Sigmoid colon (tissue), 7 donors: ENCODE results near the gene CD99L2. TPM values are rescaled to one million over a fixed set of nuclear protein-coding genes. Genes with fewer than 3 reads are reported as not detected.

Source experiments
- DNase-seq: peaks from one replicate; pipeline ENCODE4 v3.0.0-alpha.2; 2019
- H3K27ac ChIP-seq, 4 donors: fragments of 200-600 bp; sonication (generic); one replicate each; pipeline ENCODE4 v1.5.1; 2016 to 2019; ENCODE audit warnings: mild to moderate bottlenecking in 1 of 4
- H3K27me3 ChIP-seq, 3 donors: fragments of 200-600 bp; sonication (generic); one replicate each; pipeline ENCODE4 v1.5.1; 2019; ENCODE audit warnings: mild to moderate bottlenecking in 1 of 3
- H3K36me3 ChIP-seq, 4 donors: fragments of 200-600 bp; sonication (generic); one replicate each; pipeline ENCODE4 v1.5.1; 2016 to 2019
- H3K4me1 ChIP-seq, 4 donors: fragments of 200-600 bp; sonication (generic); one replicate each; pipeline ENCODE4 v1.5.1; 2017 to 2019
- H3K4me3 ChIP-seq, 4 donors: fragments of 200-600 bp; sonication (generic); one replicate each; pipeline ENCODE4 v1.5.1; 2017 to 2019; ENCODE audit warnings: mild to moderate bottlenecking in 2 of 4, moderate library complexity in 1 of 4
- H3K9me3 ChIP-seq, 4 donors: fragments of 200-600 bp in 3 of 4; sonication (generic) in 3 of 4; one replicate each; pipeline versions ENCODE4 v1.5.1 to v1.6.1; 2013 to 2019
- CTCF ChIP-seq, 4 experiments: fragments of 450-650 bp in 3 of 4; fragments of 200-600 bp in 1 of 4; IDR thresholded peaks; one replicate each; pipeline ENCODE4 v1.5.1; 2016 to 2019; ENCODE audit warnings: antibody characterized with exemption in 4 of 4, mild to moderate bottlenecking in 3 of 4, moderate library complexity in 2 of 4
- EP300 ChIP-seq, 4 donors: sonication (generic); formaldehyde crosslinking; IDR thresholded peaks; one replicate each; pipeline ENCODE4 v1.6.1; 2017; ENCODE audit warnings: antibody characterized with exemption in 4 of 4
- POLR2A ChIP-seq, 2 donors: fragments of 450-650 bp; IDR thresholded peaks; one replicate each; pipeline ENCODE4 v1.6.1; 2016; ENCODE audit warnings: antibody characterized with exemption in 2 of 2, mild to moderate bottlenecking in 2 of 2, moderate library complexity in 2 of 2
- POLR2AphosphoS5 ChIP-seq, 4 donors: sonication (generic); formaldehyde crosslinking; IDR thresholded peaks; one replicate each; pipeline ENCODE4 v1.6.1; 2017; ENCODE audit warnings: antibody characterized with exemption in 4 of 4
- WGBS, 2 donors: extraction: QIAGEN DNeasy Blood & Tissue Kit; methylation state at CpG; one replicate each; pipeline ENCODE4 v1.1.7; 2013; 5-methylcytosine and 5-hydroxymethylcytosine counted together
- intact Hi-C: fragments of 100-400 bp; cut with DNase I; formaldehyde crosslinking; loops from one replicate; pipeline ENCODE4 v1.15.1; 2023
- polyA plus RNA-seq, 3 donors: library from polyadenylated mRNA; stranded (reverse); fragments of 200-250 nt; gene quantifications; one replicate each; pipeline ENCODE4 v1.2.3, GENCODE V29; 2013
- total RNA-seq, 4 donors: library from RNA; depleted of rRNA; stranded (reverse); fragments of >200 nt; gene quantifications; one replicate each; pipeline ENCODE4 v1.1.0, GENCODE V29; 2016
- donor health status: healthy with polysubstance abuse.
- donor health status: Bipolar disorder and iron deficiency.
- donor health status: healthy.

Gene CD99L2
- total and polyA plus RNA-seq, 7 donors: 4.8 to 62.6 (median 55.8) TPM

GRCh38 chrX:150767475-150768131, 130.9 kb downstream of the CD99L2 start:
- peaks cover 0 to 3% (median 0%) of the 10 kb centered on the region in 4 donors for H3K36me3 ChIP-seq
- DNase-seq: no peak
- H3K9me3 ChIP-seq: no peaks in the 10 kb centered on the region
- H3K4me1 ChIP-seq: no peaks in the 10 kb centered on the region
- H3K27me3 ChIP-seq: no peaks in the 10 kb centered on the region
- TF ChIP-seq POLR2AphosphoS5 (IDR thresholded peaks at IDR 0.05) (no peak), POLR2A (IDR thresholded peaks at IDR 0.05) (no peak), CTCF (IDR thresholded peaks at IDR 0.05) (no peak), EP300 (IDR thresholded peaks at IDR 0.05) (no peak)
- 79 to 84% methylated on average over 17 of the region's 17 CpGs for WGBS, 2 donors
- H3K4me3 ChIP-seq: no peak overlapping the region
- intact Hi-C loops: no loop called here
- H3K27ac ChIP-seq: no peak overlapping the region

GRCh38 chrX:150767045-150767395, 131.4 kb downstream of the CD99L2 start:
- Histone ChIP-seq H3K4me1 (no peaks in the 10 kb centered on the region), H3K27ac (no peak overlapping the region), H3K4me3 (no peak overlapping the region), H3K36me3 (peaks cover 0 to 3% (median 0%) of the 10 kb centered on the region in 4 donors), H3K9me3 (no peaks in the 10 kb centered on the region), H3K27me3 (no peaks in the 10 kb centered on the region)
- WGBS, 2 donors: 69 to 79% methylated on average over 9 of the region's 9 CpGs
- TF ChIP-seq POLR2A (IDR thresholded peaks at IDR 0.05): no peak
- no peak for TF ChIP-seq CTCF (IDR thresholded peaks at IDR 0.05)
- TF ChIP-seq POLR2AphosphoS5 (IDR thresholded peaks at IDR 0.05): no peak
- TF ChIP-seq EP300 (IDR thresholded peaks at IDR 0.05): no peak
- intact Hi-C loops: no loop called here
- DNase-seq: no peak

GRCh38 chrX:150766351-150767044, 132.0 kb downstream of the CD99L2 start:
- no peak for TF ChIP-seq POLR2AphosphoS5 (IDR thresholded peaks at IDR 0.05)
- TF ChIP-seq CTCF (IDR thresholded peaks at IDR 0.05): no peak
- TF ChIP-seq POLR2A (IDR thresholded peaks at IDR 0.05): no peak
- no peak for TF ChIP-seq EP300 (IDR thresholded peaks at IDR 0.05)
- H3K36me3 ChIP-seq: peaks cover 0 to 3% (median 0%) of the 10 kb centered on the region in 4 donors
- H3K9me3 ChIP-seq: no peaks in the 10 kb centered on the region
- 88 to 90% methylated on average over 13 of the region's 13 CpGs for WGBS, 2 donors
- H3K4me1 ChIP-seq: no peaks in the 10 kb centered on the region
- intact Hi-C loops: no loop called here
- no peaks in the 10 kb centered on the region for H3K27me3 ChIP-seq
- DNase-seq: no peak
- H3K4me3 ChIP-seq: no peak overlapping the region
- no peak overlapping the region for H3K27ac ChIP-seq

GRCh38 chrX:150765782-150766350, 132.6 kb downstream of the CD99L2 start:
- intact Hi-C loops: no loop called here
- Histone ChIP-seq H3K4me3 (no peak overlapping the region), H3K36me3 (peaks cover 0 to 3% (median 0%) of the 10 kb centered on the region in 4 donors), H3K27me3 (no peaks in the 10 kb centered on the region), H3K9me3 (no peaks in the 10 kb centered on the region), H3K4me1 (no peaks in the 10 kb centered on the region), H3K27ac (no peak overlapping the region)
- WGBS, 2 donors: 91 to 93% methylated on average over 19 of the region's 19 CpGs
- no peak for TF ChIP-seq EP300 (IDR thresholded peaks at IDR 0.05)
- no peak for TF ChIP-seq POLR2A (IDR thresholded peaks at IDR 0.05)
- no peak for TF ChIP-seq CTCF (IDR thresholded peaks at IDR 0.05)
- TF ChIP-seq POLR2AphosphoS5 (IDR thresholded peaks at IDR 0.05): no peak
- no peak for DNase-seq
